Neuronal stem cell (in vitro differentiated cells): Measurements from ENCODE around the gene ANK3.

Experiments used
- DNase-seq: peaks from one replicate; pipeline ENCODE4 v3.0.0-alpha.2; 2013; ENCODE audit warnings: low spot score
- H2AFZ ChIP-seq: one replicate; pipeline ENCODE4 v1.6.1; 2013; ENCODE audit warnings: mild to moderate bottlenecking, low read length, inconsistent platforms
- H2AK5ac ChIP-seq: 2 replicates; pipeline ENCODE4 v1.6.1; 2013; ENCODE audit warnings: low read depth, mild to moderate bottlenecking, inconsistent platforms, low read length, moderate library complexity, mixed read lengths
- H2BK120ac ChIP-seq: 2 replicates; pipeline ENCODE4 v1.6.1; 2013; ENCODE audit warnings: low read depth, mild to moderate bottlenecking, inconsistent platforms, low read length, moderate library complexity, mixed read lengths
- H2BK12ac ChIP-seq: one replicate; pipeline ENCODE4 v1.6.1; 2013; ENCODE audit warnings: low read length, inconsistent platforms
- H2BK15ac ChIP-seq: 2 replicates; pipeline ENCODE4 v1.6.1; 2013; ENCODE audit warnings: mild to moderate bottlenecking, low read length, inconsistent platforms, mixed read lengths
- H2BK5ac ChIP-seq: one replicate; pipeline ENCODE4 v1.6.1; 2013; ENCODE audit warnings: inconsistent platforms, mild to moderate bottlenecking, low read length, moderate library complexity
- H3K14ac ChIP-seq: one replicate; pipeline ENCODE4 v1.6.1; 2013; ENCODE audit warnings: low read length, inconsistent platforms
- H3K18ac ChIP-seq: 2 replicates; pipeline ENCODE4 v1.6.1; 2013; ENCODE audit warnings: low read length, inconsistent platforms
- H3K23ac ChIP-seq: 2 replicates; pipeline ENCODE4 v1.6.1; 2013; ENCODE audit warnings: low read depth, mild to moderate bottlenecking, mixed read lengths, low read length, inconsistent platforms; ENCODE audit not compliant: poor library complexity
- H3K27ac ChIP-seq: replicated peaks from 3 replicates; pipeline ENCODE4 v1.5.1; 2013; ENCODE audit warnings: low read length, inconsistent platforms
- H3K27me3 ChIP-seq, 3 experiments: 2 replicates each; pipeline ENCODE4 v1.6.1; 2013; ENCODE audit warnings: low read length in 3 of 3, mild to moderate bottlenecking in 2 of 3, inconsistent platforms in 1 of 3, low read depth in 1 of 3, mixed read lengths in 1 of 3, moderate library complexity in 1 of 3; ENCODE audit not compliant: control insufficient read depth in 3 of 3, insufficient read depth in 3 of 3
- H3K36me3 ChIP-seq, 2 donors: replicated peaks in 1 of 2; 2 replicates each; pipeline ENCODE4 v1.6.1; 2013; ENCODE audit warnings: low read length in 2 of 2; ENCODE audit not compliant: control insufficient read depth in 2 of 2, insufficient read depth in 2 of 2
- H3K4ac ChIP-seq: 2 replicates; pipeline ENCODE4 v1.6.1; 2013; ENCODE audit warnings: inconsistent platforms, mild to moderate bottlenecking, low read length, moderate library complexity
- H3K4me1 ChIP-seq, 2 donors: 1 replicate in 1 of 2; 2 replicates in 1 of 2; pipeline ENCODE4 v1.6.1; 2013; ENCODE audit warnings: low read length in 2 of 2, low read depth in 1 of 2; ENCODE audit not compliant: control insufficient read depth in 2 of 2, insufficient read depth in 1 of 2
- H3K4me2 ChIP-seq: one replicate; pipeline ENCODE4 v1.6.1; 2013; ENCODE audit warnings: mild to moderate bottlenecking, low read length, inconsistent platforms; ENCODE audit not compliant: insufficient read depth, poor library complexity, severe bottlenecking
- H3K4me3 ChIP-seq, 2 donors: 2 replicates each; pipeline ENCODE4 v1.5.1; 2013; ENCODE audit warnings: low read length in 2 of 2, mild to moderate bottlenecking in 2 of 2, inconsistent platforms in 1 of 2, moderate library complexity in 1 of 2
- H3K79me1 ChIP-seq: one replicate; pipeline ENCODE4 v1.6.1; 2013; ENCODE audit warnings: low read depth, mild to moderate bottlenecking, inconsistent platforms, low read length, moderate library complexity
- H3K9ac ChIP-seq: one replicate; pipeline ENCODE4 v1.6.1; 2013; ENCODE audit warnings: mild to moderate bottlenecking, low read depth, low read length, inconsistent platforms; ENCODE audit not compliant: poor library complexity
- H3K9me3 ChIP-seq, 2 donors: replicated peaks in 1 of 2; 2 replicates each; pipeline versions ENCODE3 to v1.6.1; 2013; ENCODE audit warnings: low read length in 2 of 2, mild to moderate bottlenecking in 2 of 2, inconsistent platforms in 1 of 2, low read depth in 1 of 2, mixed read lengths in 1 of 2, moderate library complexity in 1 of 2; ENCODE audit not compliant: control insufficient read depth in 2 of 2, insufficient read depth in 1 of 2
- H4K8ac ChIP-seq: one replicate; pipeline ENCODE4 v1.6.1; 2013; ENCODE audit warnings: low read depth, mild to moderate bottlenecking, inconsistent platforms, low read length, moderate library complexity
- H4K91ac ChIP-seq: one replicate; pipeline ENCODE4 v1.6.1; 2013; ENCODE audit warnings: low read length, low read depth, mild to moderate bottlenecking, inconsistent platforms; ENCODE audit not compliant: poor library complexity
- WGBS, 2 donors: extraction: QIAGEN DNeasy Blood & Tissue Kit; methylation state at CpG; one replicate each; pipeline ENCODE4 v1.1.7; 2013; ENCODE audit warnings: missing lambda C conversion rate in 2 of 2, mixed read lengths in 1 of 2; ENCODE audit not compliant: insufficient read length in 2 of 2, insufficient replicate concordance in 1 of 2; ENCODE audit errors: extremely low coverage in 2 of 2; 5-methylcytosine and 5-hydroxymethylcytosine counted together

The ANK3 gene

DNA sequence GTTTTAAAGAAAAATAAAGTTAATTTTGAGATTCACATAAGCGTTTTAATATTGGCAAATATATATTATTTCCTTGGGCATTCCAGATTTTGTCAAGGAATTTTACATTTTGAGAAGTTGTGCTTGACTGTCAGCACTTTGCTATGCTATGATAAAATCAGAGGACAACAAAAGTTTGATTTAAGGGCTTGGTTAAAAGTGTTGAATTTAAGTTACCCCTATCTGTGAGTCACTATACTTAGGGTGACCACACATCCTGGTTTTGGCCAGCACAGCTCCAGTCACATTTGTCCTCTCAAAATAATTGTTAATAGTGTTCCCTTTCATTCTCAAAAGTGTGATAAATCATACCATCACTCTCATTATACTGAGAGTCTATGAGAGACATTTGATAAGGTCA lies 34.2 kb upstream of the ANK3 start:
- no peak overlapping the region for H3K4me2 ChIP-seq
- no peaks in the 10 kb centered on the region for H3K36me3 ChIP-seq
- H3K9ac ChIP-seq: no peak overlapping the region
- H2BK5ac ChIP-seq: no peak overlapping the region
- H3K27ac ChIP-seq: no peak overlapping the region
- H3K23ac ChIP-seq: no peak overlapping the region
- no peaks in the 10 kb centered on the region for H3K79me1 ChIP-seq
- no peak overlapping the region for H2AFZ ChIP-seq
- H3K4me1 ChIP-seq: peaks cover 0 to 9% of the 10 kb centered on the region in 2 donors
- H3K27me3 ChIP-seq: no peaks in the 10 kb centered on the region
- no peak overlapping the region for H4K8ac ChIP-seq
- no peak overlapping the region for H2BK15ac ChIP-seq
- no peak overlapping the region for H2BK12ac ChIP-seq
- no peak overlapping the region for H3K14ac ChIP-seq
- H3K9me3 ChIP-seq: no peaks in the 10 kb centered on the region
- H3K4ac ChIP-seq: no peak overlapping the region
- WGBS, 2 donors: no CpG with 5 or more reads among the region's 1 CpG
- no peak overlapping the region for H2BK120ac ChIP-seq
- no peak for DNase-seq
- no peak overlapping the region for H3K4me3 ChIP-seq
- no peak overlapping the region for H2AK5ac ChIP-seq
- H3K18ac ChIP-seq: no peak overlapping the region
- H4K91ac ChIP-seq: no peak overlapping the region

GRCh38 chr10:60422809-60423208 lies 33.1 kb upstream of the ANK3 start:
- Histone ChIP-seq H2AK5ac (no peak overlapping the region), H3K4me3 (no peak overlapping the region), H3K79me1 (no peaks in the 10 kb centered on the region), H3K27ac (no peak overlapping the region), H3K9ac (no peak overlapping the region), H2BK12ac (no peak overlapping the region), H3K4me2 (no peak overlapping the region), H3K23ac (no peak overlapping the region), H3K9me3 (no peaks in the 10 kb centered on the region), H4K8ac (no peak overlapping the region), H3K18ac (no peak overlapping the region), H2BK5ac (no peak overlapping the region), H3K4ac (no peak overlapping the region), H4K91ac (no peak overlapping the region), H3K4me1 (no peaks in the 10 kb centered on the region), H3K36me3 (no peaks in the 10 kb centered on the region), H2AFZ (no peak overlapping the region), H3K14ac (no peak overlapping the region), H2BK120ac (no peak overlapping the region), H3K27me3 (no peaks in the 10 kb centered on the region), H2BK15ac (no peak overlapping the region)
- no CpG with 5 or more reads among the region's 5 CpGs for WGBS, 2 donors
- no peak for DNase-seq

- Histone ChIP-seq H3K14ac (no peak overlapping the region), H3K23ac (no peak overlapping the region), H3K36me3 (no peaks in the 10 kb centered on the region), H2BK120ac (no peak overlapping the region), H2BK5ac (no peak overlapping the region), H2AFZ (no peak overlapping the region), H2BK15ac (no peak overlapping the region), H2BK12ac (no peak overlapping the region), H3K27ac (no peak overlapping the region), H3K27me3 (no peaks in the 10 kb centered on the region), H3K4ac (no peak overlapping the region), H4K91ac (no peak overlapping the region), H3K79me1 (no peaks in the 10 kb centered on the region), H3K4me1 (no peaks in the 10 kb centered on the region), H3K4me2 (no peak overlapping the region), H2AK5ac (no peak overlapping the region), H4K8ac (no peak overlapping the region), H3K18ac (no peak overlapping the region), H3K9me3 (no peaks in the 10 kb centered on the region), H3K4me3 (no peak overlapping the region), H3K9ac (no peak overlapping the region)
- no peak for DNase-seq
- WGBS, 2 donors: 100% methylated on average over 2 of the region's 5 CpGs; no CpG with 5 or more reads in 1 of the 2 donors
Observed at GRCh38 chr10:60420991-60421894, 31.6 kb upstream of the ANK3 start.

GRCh38 chr10:60419249-60419648 lies 29.6 kb upstream of the ANK3 start:
- Histone ChIP-seq H3K79me1 (no peaks in the 10 kb centered on the region), H2BK12ac (no peak overlapping the region), H3K36me3 (no peaks in the 10 kb centered on the region), H4K8ac (no peak overlapping the region), H3K9ac (no peak overlapping the region), H3K4me1 (peaks cover 0 to 2% of the 10 kb centered on the region in 2 donors), H2AK5ac (no peak overlapping the region), H2BK15ac (no peak overlapping the region), H3K9me3 (no peaks in the 10 kb centered on the region), H4K91ac (no peak overlapping the region), H3K27ac (no peak overlapping the region), H2BK5ac (no peak overlapping the region), H3K23ac (no peak overlapping the region), H2BK120ac (no peak overlapping the region), H3K4me3 (no peak overlapping the region), H2AFZ (no peak overlapping the region), H3K4ac (no peak overlapping the region), H3K4me2 (no peak overlapping the region), H3K14ac (no peak overlapping the region), H3K18ac (no peak overlapping the region), H3K27me3 (no peaks in the 10 kb centered on the region)
- DNase-seq: no peak
